B cell (primary cell): ENCODE results near the gene IRX4. TPM values are rescaled to one million over a fixed set of nuclear protein-coding genes. Genes with fewer than 3 reads are reported as not detected.

Source experiments
- ATAC-seq: fragments of 200-7000 bp; cut with Tn5 transposase; one replicate; pipeline ENCODE4 v1.10.0; 2021; ENCODE audit warnings: low read depth, mild to moderate bottlenecking, moderate number of reproducible peaks, moderate library complexity
- CTCF ChIA-PET: fragments of 350-600 bp; sonication (Branson Sonifier 250); formaldehyde crosslinking; loops from one replicate; lab custom pipeline; 2021; ENCODE audit warnings: antibody characterized with exemption, inconsistent platforms; lab: Charles Lee
- POLR2A ChIA-PET: fragments of 350-600 bp; sonication (Branson Sonifier 250); formaldehyde crosslinking; loops from one replicate; lab custom pipeline; 2021; ENCODE audit warnings: antibody characterized with exemption; lab: Charles Lee
- DNase-seq: peaks from one replicate; pipeline ENCODE4 v3.0.0; 2013
- H2AFZ ChIP-seq: 2 replicates; pipeline ENCODE4 v1.6.1; 2012; ENCODE audit warnings: mild to moderate bottlenecking, low read depth, low read length; ENCODE audit not compliant: insufficient read depth, poor library complexity, severe bottlenecking
- H3K27ac ChIP-seq, 2 donors: 1 replicate in 1 of 2; 2 replicates in 1 of 2; pipeline ENCODE4 v1.5.1; 2012 to 2013; ENCODE audit warnings: low read length in 2 of 2, mild to moderate bottlenecking in 2 of 2, moderate library complexity in 1 of 2
- H3K27me3 ChIP-seq, 4 experiments: fragments of 200-600 bp in 1 of 4; sonication (generic) in 1 of 4; replicated peaks in 1 of 4; 1 replicate in 2 of 4; 2 replicates in 2 of 4; pipeline versions ENCODE4 v1.6.1 to v1.7.0; 2013 to 2016; ENCODE audit warnings: low read length in 3 of 4, mild to moderate bottlenecking in 2 of 4, mixed read lengths in 1 of 4, moderate library complexity in 1 of 4; ENCODE audit not compliant: insufficient read depth in 4 of 4, control insufficient read depth in 3 of 4; ENCODE audit errors: control extremely low read depth in 1 of 4
- H3K36me3 ChIP-seq, 2 experiments: replicated peaks in 1 of 2; 1 replicate in 1 of 2; 2 replicates in 1 of 2; pipeline versions ENCODE4 v1.6.1 to v1.7.1; 2013; ENCODE audit warnings: low read length in 1 of 2; ENCODE audit not compliant: insufficient read depth in 2 of 2, control insufficient read depth in 1 of 2; ENCODE audit errors: control extremely low read depth in 1 of 2, extremely low read depth in 1 of 2
- H3K4me1 ChIP-seq, 2 donors: fragments of 200-600 bp in 1 of 2; sonication (generic) in 1 of 2; 1 replicate in 1 of 2; 2 replicates in 1 of 2; pipeline versions ENCODE4 v1.5.1 to v1.6.1; 2013 to 2017; ENCODE audit warnings: low read length in 2 of 2; ENCODE audit not compliant: control insufficient read depth in 2 of 2, insufficient read depth in 2 of 2
- H3K4me2 ChIP-seq: replicated peaks from 2 replicates; pipeline ENCODE3; 2012; ENCODE audit warnings: mild to moderate bottlenecking, low read depth, low read length; ENCODE audit not compliant: poor library complexity, severe bottlenecking
- H3K4me3 ChIP-seq, 5 experiments: fragments of 200-600 bp in 1 of 5; sonication (generic) in 1 of 5; 1 replicate in 3 of 5; 2 replicates in 2 of 5; pipeline versions ENCODE4 v1.5.1 to v1.7.0; 2011 to 2016; ENCODE audit warnings: low read length in 4 of 5, mild to moderate bottlenecking in 4 of 5, low read depth in 2 of 5, control low read depth in 1 of 5, moderate library complexity in 1 of 5; ENCODE audit not compliant: insufficient read depth in 1 of 5; ENCODE audit errors: control extremely low read depth in 1 of 5, extremely low read depth in 1 of 5
- H3K79me2 ChIP-seq: fragments of 200-600 bp; sonication (generic); one replicate; pipeline ENCODE4 v1.6.0; 2016; ENCODE audit warnings: low read length; ENCODE audit not compliant: control insufficient read depth, insufficient read depth
- H3K9ac ChIP-seq: fragments of 200-600 bp; sonication (generic); 2 replicates; pipeline ENCODE4 v1.6.1; 2017; ENCODE audit warnings: mild to moderate bottlenecking, low read length, moderate library complexity
- H3K9me3 ChIP-seq, 3 donors: one replicate each; pipeline versions ENCODE4 v1.6.1 to v1.7.1; 2013; ENCODE audit warnings: low read length in 2 of 3; ENCODE audit not compliant: control insufficient read depth in 2 of 3, insufficient read depth in 1 of 3; ENCODE audit errors: control extremely low read depth in 1 of 3
- H4K20me1 ChIP-seq: 2 replicates; pipeline ENCODE4 v1.6.0; 2012; ENCODE audit warnings: mild to moderate bottlenecking, low read length; ENCODE audit not compliant: insufficient read depth, control insufficient read depth, poor library complexity, severe bottlenecking
- H3K27ac Mint-ChIP-seq: one replicate; pipeline ENCODE4 v1.8.0; 2021; ENCODE audit warnings: mixed read lengths
- H3K27me3 Mint-ChIP-seq: one replicate; pipeline ENCODE4 v1.8.0; 2021; ENCODE audit warnings: mixed read lengths
- H3K4me1 Mint-ChIP-seq: one replicate; pipeline ENCODE4 v1.8.0; 2021; ENCODE audit warnings: mixed read lengths
- H3K4me3 Mint-ChIP-seq: one replicate; pipeline ENCODE4 v1.8.0; 2021; ENCODE audit warnings: mixed read lengths
- H3K9me3 Mint-ChIP-seq: one replicate; pipeline ENCODE4 v1.8.0; 2022; ENCODE audit warnings: mixed read lengths; ENCODE audit not compliant: insufficient read depth
- EZH2 ChIP-seq: IDR thresholded peaks from 2 replicates; pipeline ENCODE4 v1.6.1; 2012; ENCODE audit warnings: borderline replicate concordance, low read depth, mild to moderate bottlenecking, moderate library complexity, low read length; ENCODE audit not compliant: insufficient read depth, poor library complexity, severe bottlenecking
- WGBS: methylation state at CpG from one replicate; pipeline ENCODE4 v1.1.5; 2013; ENCODE audit warnings: missing lambda C conversion rate; ENCODE audit not compliant: insufficient coverage; 5-methylcytosine and 5-hydroxymethylcytosine counted together
- intact Hi-C: fragments of 100-400 bp; cut with micrococcal nuclease; formaldehyde crosslinking; loops from one replicate; pipeline ENCODE4 v1.10.0; 2022
- polyA plus RNA-seq: library from polyadenylated mRNA; depleted of rRNA; stranded (reverse); fragments of >200 nt; gene quantifications from 2 replicates; pipeline ENCODE4 v1.2.3, GENCODE V29; 2012
- total RNA-seq, 2 donors: library from RNA; stranded (reverse); fragments of 120-200 nt in 1 of 2; gene quantifications; 1 replicate in 1 of 2; 2 replicates in 1 of 2; pipeline versions ENCODE4 v1.2.3 to v1.2.4, GENCODE V29; 2013 to 2022
- TF ChIP-seq, protein P1 (sequence below): fragments of 200-600 bp; IDR thresholded peaks from one replicate; pipeline ENCODE4 v1.8.0; 2022; ENCODE audit warnings: antibody characterized with exemption, mild to moderate bottlenecking

Gene IRX4
- total and polyA plus RNA-seq, 2 donors (not counting 1 experiment from before 2014, with no cell fraction given), result not detected

DNA sequence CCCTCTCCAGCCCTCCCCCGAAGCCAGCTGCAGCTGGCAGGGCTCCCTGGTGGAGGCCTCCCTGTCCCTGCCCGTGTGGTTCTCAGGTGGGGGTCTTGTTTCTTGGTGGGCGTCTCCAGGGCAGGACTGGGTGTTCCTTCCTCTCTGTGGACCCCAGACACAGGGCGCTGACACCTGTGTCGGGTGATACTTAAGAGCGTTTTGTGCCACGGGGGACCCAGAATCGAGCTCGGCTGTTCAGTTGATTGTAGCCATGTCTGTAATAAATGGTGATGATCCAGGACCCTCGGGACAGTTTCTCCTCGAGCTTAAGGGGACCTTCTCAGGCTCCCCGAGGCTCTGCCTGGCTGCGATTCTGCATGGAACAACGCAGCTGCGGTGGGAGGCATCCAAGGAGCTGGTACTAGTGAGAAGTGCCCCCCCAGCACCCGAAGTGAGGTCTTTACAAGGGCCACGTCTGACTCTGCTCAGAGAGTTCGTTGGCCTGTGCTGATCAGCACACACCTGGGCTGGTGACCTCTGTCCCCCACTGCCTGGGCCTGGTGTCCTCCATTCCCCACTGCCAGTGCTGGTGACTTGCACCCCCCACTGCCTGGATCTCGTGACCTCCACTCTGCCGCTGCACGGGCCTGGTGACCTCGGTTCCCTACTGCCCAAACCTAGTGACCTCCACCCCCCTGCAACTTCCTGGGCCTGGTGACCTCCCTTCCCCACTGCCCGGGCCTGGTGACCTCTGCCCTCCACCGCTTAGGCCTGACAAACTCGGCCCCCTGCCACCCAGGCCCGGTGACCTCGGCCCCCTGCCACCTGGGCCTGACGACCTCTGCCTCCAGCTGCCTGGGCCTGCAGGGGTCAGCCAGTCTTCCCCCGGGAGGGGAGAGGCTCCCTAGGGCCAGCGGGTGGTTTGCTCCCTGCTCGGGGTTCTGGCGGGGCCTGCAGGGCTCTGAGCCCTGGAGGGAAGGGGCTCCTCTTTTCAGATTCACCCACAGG, 45.5 kb downstream of the IRX4 start:
- Histone ChIP-seq H3K79me2 (no peaks in the 10 kb centered on the region), H3K9ac (no peak overlapping the region), H3K9me3 (no peaks in the 10 kb centered on the region), H3K36me3 (no peaks in the 10 kb centered on the region), H4K20me1 (no peaks in the 10 kb centered on the region), H3K4me2 (no peak overlapping the region), H3K4me3 (no peak overlapping the region), H3K4me1 (no peaks in the 10 kb centered on the region), H3K27ac (no peak overlapping the region), H3K27me3 (peaks cover 0 to 16% (median 0%) of the 10 kb centered on the region in 4 experiments), H2AFZ (no peak overlapping the region)
- ATAC-seq (no peak), DNase-seq (no peak)
- WGBS, result 83% methylated on average over 29 of the region's 32 CpGs
- ChIA-PET CTCF (no interaction called here), POLR2A (no interaction called here)
- peaks cover 29% of the 10 kb centered on the region for H3K27me3 Mint-ChIP-seq
- H3K4me3 Mint-ChIP-seq, result no peak overlapping the region
- no peak for TF ChIP-seq EZH2
- TF ChIP-seq, protein P1, sequence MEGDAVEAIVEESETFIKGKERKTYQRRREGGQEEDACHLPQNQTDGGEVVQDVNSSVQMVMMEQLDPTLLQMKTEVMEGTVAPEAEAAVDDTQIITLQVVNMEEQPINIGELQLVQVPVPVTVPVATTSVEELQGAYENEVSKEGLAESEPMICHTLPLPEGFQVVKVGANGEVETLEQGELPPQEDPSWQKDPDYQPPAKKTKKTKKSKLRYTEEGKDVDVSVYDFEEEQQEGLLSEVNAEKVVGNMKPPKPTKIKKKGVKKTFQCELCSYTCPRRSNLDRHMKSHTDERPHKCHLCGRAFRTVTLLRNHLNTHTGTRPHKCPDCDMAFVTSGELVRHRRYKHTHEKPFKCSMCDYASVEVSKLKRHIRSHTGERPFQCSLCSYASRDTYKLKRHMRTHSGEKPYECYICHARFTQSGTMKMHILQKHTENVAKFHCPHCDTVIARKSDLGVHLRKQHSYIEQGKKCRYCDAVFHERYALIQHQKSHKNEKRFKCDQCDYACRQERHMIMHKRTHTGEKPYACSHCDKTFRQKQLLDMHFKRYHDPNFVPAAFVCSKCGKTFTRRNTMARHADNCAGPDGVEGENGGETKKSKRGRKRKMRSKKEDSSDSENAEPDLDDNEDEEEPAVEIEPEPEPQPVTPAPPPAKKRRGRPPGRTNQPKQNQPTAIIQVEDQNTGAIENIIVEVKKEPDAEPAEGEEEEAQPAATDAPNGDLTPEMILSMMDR, result no peak
- H3K27ac Mint-ChIP-seq, result no peak overlapping the region
- H3K4me1 Mint-ChIP-seq, result no peaks in the 10 kb centered on the region
- intact Hi-C loops, result no loop called here
- H3K9me3 Mint-ChIP-seq, result no peaks in the 10 kb centered on the region
